Islet of Langerhans (tissue), 1 donor: ENCODE data around the gene GATB.

Experiments used
- FAIRE-seq: peaks from one replicate; lab custom pipeline; 2011; peaks lifted over from hg19 to GRCh38; lab: Jason Lieb, UNC

Gene GATB

DNA sequence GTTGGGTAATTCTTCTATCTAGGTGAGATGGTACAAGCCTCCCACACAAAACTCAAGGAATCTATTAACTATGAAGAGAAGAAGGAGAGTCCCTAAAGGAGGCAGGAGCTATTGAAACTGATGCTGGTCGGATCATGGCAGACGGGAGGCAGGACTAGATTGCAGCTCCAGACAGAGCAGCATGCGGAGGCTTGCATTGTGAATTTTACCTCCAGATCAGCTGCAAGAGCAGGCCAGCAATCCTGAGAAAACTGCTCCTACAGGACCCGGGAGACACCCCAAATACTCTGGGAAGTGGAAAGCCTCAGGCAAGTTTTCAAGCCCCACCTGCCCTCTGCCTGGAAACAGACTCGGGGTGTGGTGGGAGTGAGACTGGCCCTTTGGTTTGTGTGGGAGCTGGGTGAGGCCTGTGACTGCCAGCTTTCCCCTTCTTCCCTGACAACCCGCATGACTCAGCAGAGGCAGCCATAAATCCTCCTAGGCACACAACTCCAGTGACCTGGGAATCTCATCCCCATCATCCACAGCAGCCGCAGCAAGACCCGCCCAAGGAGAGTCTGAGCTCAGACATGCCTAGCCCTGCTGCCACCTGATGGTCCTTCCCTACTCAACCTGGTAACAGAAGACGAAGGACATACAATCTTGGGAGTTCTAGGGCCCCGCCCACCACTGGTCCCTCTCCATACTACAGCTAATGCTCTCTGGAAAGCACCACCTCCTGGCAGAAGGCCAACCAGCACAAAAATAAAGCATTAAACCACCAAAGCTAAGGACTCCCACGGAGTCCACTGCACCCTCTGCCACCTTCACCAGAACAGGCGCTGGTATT lies 30.9 kb downstream of the GATB start:
- FAIRE-seq, result no peak

GRCh38 chr4:151728679-151729078 lies 32.1 kb downstream of the GATB start:
- FAIRE-seq, result no peak

DNA sequence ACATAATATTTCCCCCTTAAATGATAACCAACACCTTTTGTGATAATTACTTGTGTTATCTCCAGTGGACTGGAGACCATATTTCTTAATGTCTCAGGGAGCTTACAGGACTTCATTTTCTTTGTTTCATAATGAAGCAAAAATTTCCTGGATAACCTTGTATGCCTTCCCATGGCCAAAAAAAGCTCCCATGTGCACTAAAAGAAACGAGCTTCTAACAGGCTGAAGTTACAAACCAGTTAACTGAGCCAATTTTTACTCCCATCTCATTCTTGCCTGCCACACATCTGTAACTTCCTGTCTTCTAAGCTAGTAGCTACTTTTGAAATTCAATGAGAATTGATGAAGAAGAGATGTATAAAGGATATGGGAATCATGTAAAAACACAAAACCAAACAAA lies 32.8 kb downstream of the GATB start:
- no peak for FAIRE-seq

GRCh38 chr4:151727365-151727764 lies 33.4 kb downstream of the GATB start:
- no peak for FAIRE-seq

DNA sequence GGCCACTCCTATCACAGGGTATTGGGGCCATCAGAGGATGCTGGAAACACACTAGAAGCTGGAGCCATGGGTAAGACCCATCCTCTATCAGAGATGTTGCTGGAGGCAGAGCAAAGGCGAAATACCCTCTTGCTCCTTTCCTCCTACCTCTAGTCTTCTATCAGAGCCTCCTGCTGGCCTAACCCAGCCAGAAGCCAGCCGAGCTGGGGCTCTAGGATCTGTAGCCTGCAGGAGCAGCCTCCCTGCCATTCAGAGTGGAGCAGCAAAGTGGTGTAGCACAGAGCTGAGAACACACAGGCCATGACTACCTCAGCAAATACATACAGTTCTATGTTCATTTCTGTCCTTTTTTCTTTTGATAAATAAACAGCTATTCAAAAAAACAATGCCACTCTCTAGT lies 35.7 kb downstream of the GATB start:
- FAIRE-seq, result no peak

DNA sequence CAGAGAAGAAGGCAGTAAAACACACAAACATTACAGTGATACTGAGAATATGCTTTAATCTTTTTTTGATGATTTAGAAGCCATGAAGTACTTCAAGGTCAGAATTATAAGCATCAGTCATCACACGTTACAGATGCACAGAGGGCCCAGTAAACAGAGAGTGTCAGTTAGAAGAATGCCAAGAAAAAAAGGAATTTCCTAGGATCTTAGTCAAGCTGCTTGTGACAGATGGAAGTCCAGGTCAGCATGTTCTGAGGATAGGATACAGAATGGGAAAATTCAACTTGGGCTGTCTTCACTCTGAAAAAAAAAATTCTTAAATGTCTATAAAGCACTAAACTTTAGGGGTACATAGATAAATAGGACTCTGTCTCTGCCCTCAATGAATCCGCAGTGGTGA lies 38.9 kb downstream of the GATB start:
- FAIRE-seq, result no peak

DNA sequence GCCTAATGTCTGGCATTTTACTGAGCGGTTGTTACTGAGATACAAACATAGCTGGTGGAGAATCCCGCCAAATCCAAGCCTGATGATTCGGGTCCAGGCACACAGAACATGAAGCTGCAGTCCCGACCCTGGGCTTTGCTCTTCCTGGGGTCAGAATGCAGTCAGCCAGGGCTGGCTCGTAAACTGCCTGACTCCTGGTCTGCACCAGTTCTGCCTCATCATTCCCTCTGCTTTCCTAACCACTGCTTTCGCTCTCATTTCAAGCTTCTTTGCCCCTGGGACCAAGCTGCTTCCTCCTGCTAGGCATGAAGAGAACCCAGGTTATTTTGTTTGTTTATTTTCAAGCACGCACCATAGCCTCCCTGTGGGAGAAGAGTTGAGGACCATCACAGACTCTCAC lies 39.3 kb downstream of the GATB start:
- FAIRE-seq, result no peak

DNA sequence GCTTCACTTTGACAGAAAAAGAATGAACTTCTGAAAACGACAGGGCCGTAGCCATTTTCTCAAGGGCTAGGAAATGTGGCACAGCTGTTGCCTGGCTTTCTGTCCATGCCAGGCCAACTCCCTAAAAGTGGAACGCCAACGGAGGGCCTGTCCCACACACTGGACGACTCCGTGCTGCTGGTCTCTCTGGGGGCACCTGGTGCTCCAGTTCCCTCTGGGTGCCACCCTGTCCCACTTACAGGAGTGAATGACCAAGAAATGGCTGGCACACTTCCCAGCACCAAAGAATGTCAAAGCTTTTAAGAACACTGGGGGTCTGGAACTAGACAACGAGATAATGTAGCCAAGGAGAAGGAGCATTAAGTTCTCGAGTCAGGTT lies 40.9 kb downstream of the GATB start:
- no peak for FAIRE-seq

GRCh38 chr4:151718984-151719955 lies 41.5 kb downstream of the GATB start:
- FAIRE-seq, result no peak

DNA sequence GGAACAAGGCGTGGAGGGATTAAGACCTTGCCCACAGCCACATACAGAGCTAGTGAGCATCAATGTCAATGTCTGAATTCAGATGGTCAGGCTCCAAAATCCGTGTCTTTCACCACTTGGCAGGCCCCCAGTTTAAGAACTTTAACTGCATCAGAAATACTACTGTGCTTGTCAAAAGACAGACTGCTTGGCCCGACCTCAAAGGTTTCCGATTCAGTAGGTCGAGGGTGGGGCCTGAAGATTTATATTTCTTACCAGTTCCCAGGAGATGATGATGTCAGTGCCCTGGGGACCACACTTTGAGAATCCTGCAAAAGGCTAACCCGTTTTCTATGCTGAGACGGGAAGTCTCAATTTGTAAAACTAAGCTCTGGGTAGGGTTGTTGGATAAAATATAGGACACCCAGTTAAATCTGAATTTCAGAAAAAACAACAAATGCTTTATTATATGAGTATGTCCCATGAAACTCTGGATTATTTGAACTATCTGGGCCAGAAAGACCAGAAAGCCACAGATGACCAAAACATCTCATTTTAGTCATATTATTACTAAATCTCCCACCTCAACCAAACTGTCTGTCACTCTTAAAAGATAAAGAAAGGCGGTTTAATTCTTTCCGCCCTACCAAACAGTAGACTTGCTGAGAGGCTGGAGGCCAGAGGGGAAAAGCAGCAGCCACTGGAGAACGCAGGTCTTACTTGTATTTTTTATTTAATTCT lies 42.7 kb downstream of the GATB start:
- no peak for FAIRE-seq

DNA sequence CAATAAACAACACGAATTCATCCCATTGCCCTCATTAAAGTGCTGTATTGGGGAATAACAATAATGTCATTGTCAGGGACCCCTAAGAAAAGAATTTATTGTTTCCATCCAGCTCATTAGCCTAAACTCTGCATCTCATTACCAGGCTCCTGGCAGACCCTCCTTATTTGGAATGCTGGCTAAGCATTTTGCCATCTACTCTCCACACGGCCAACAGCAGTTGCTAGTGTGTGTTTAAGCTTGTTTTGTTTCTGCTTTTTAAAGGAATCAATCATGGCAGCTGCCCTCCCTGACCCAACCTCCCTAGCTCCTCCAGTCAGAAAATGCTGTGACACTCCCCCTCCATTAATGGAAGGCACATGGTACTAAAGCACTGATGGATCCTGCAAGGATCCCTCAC lies 43.5 kb downstream of the GATB start:
- FAIRE-seq, result no peak

GRCh38 chr4:151716324-151716723 lies 44.5 kb downstream of the GATB start:
- no peak for FAIRE-seq

- FAIRE-seq, result no peak
These were observed 44.9 kb downstream of the GATB start for GRCh38 chr4:151715881-151716280.

GRCh38 chr4:151712777-151713176 lies 48.0 kb downstream of the GATB start:
- no peak for FAIRE-seq

DNA sequence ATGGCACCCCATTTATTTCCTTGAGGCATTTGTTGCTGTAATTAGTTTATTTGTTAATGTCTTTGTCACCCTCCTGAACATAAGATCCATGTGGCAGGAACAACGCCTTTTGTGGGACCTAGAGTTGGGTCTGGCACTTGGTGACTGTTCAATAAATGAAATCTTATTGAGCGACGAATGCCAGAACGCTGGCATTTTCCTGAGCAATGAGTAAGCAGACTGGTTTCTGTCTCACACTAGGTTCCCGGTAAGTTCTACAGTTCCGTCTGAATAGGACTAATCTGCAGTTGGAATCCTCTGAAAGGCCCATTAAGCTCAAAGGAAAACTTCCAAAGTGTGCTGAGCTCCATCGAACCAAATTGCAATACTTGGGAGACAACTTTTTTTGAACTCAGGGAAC lies 49.2 kb downstream of the GATB start:
- no peak for FAIRE-seq

DNA sequence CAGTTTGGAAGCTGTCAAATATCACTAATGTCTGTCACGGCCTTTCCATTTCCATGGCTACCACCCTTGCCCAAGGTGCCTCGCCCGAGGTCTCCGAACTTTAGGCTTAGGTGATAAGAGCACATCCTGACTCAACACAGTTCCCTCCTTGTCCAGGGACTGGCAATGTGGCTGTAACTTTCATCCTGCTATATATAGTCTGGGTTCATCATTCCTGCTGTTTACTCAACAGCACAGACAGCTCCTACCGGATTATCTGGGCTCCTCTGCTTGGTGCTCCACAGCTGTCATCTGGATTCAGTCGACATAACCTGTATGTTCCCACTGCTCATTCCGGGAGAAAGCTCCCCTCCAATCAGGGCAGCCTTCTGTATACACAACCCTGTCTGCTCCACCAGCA lies 51.2 kb downstream of the GATB start:
- FAIRE-seq, result no peak

DNA sequence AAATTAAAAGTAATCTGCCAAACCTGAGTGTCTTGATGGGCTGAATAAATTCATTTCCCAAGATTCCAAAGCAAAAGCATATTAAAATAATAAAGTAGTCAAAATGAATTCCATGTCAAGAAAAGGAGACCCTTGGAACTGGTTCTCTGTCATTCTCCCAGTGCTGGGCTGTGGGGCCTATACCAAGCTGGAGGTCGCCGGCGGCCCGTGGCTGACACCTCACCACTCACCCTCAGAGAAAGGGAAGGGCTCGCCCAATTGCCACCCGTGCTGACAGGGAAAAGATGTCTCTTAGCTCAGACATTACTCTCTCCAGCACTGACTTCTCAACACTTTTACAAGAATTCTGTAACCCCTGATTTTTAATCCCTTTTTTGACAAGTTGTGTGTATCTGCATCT lies 51.7 kb downstream of the GATB start:
- FAIRE-seq, result no peak

- no peak for FAIRE-seq
These were observed 52.7 kb downstream of the GATB start for GRCh38 chr4:151708100-151708499.

DNA sequence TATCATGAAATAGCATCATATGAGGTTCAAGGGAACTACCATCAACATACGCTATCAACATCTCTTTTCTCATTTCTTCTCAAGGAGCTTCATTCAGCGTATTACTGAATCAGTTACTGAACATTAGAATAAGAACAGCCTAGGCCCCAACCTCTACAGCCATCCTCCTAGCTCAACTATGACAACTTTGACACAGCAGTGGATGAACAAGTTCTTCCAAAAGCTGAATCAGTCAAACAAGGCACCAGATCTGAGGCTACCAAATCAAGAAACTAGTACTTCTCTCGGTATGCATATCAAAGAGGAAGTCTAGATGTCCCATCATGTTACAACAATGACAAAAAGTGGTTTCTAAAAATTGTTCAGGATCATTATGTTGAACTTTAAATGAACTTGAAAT lies 57.4 kb downstream of the GATB start:
- FAIRE-seq, result no peak

- no peak for FAIRE-seq
These were observed 58.6 kb downstream of the GATB start for GRCh38 chr4:151702256-151702655.

- no peak for FAIRE-seq
These were observed 60.1 kb downstream of the GATB start for GRCh38 chr4:151700566-151701316.

DNA sequence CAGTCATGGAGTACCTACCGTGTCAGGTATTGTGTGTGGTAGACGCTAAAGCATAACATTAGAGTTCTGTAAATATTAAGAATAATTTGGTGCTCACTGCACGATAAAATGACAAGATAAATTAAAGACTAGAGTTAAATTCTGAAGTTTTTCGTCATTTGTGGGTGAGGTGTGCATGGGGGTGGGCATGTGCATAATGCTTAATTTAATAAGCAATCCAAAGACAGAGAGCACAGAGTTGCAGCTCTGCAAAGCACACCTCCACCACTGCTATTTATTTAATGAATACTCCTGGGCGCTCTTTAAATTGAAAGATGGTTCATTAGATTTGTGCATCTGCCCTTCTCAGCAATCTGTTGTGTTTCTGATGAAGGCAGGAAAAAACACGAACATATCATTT lies 62.6 kb downstream of the GATB start:
- FAIRE-seq, result no peak
